ENCODE results near the gene NR4A1. TPM values are rescaled to one million over a fixed set of nuclear protein-coding genes. Genes with fewer than 3 reads are reported as not detected.

Gene NR4A1
- total and polyA plus RNA-seq, 2 of the 13 experiments (the other 11 are each of a cell fraction or from before 2014, with no cell fraction given), result 5.7 to 15.2 TPM

GRCh38 chr12:52029685-52030084 is 21.6 kb upstream of the NR4A1 start:
- H3K27me3 ChIP-seq (ENCODE audit: control insufficient read depth in 1 of 2, insufficient read depth in 2 of 2, low read length in 2 of 2), result peaks cover 0 to 18% of the 10 kb centered on the region in 2 experiments; a peak in 4 of 5 replicates
- in situ Hi-C loops (cut with HindIII; ENCODE audit: extremely low pct_ligation_motif_present, low pct_unique_long_range_greater_than_20kb), result loop anchor here (5.0 kb wide), 2 partner anchors 53 to 93 kb away; no protein-coding TSS in a partner anchor
- ChIA-PET CTCF (ENCODE audit: low intra/inter-chr PET ratio, low total read pairs) (interaction anchor here (1.1 kb wide), 1 partner anchor 13 kb away, joined by 3 read pairs; no protein-coding TSS in a partner anchor), POLR2A (interaction anchor here (1.5 kb wide), 1 partner anchor 21 kb away, joined by 5 read pairs; the partner anchor contains the start of gene NR4A1)
- ATAC-seq (no peak), FAIRE-seq (no peak), DNase-seq (ENCODE audit: low spot score) (no peak)
- no peaks in the 10 kb centered on the region for H3K36me3 ChIP-seq (replicated peaks in 1 of 2; ENCODE audit: control insufficient read depth in 1 of 2, insufficient read depth in 2 of 2, low read length in 2 of 2)
- no peak overlapping the region for H3K27ac ChIP-seq (ENCODE audit: extremely low read length, insufficient read depth, low read length)
- intact Hi-C loops (cut with micrococcal nuclease; ENCODE audit: unreplicated experiment), result no loop called here
- H3K79me2 ChIP-seq (ENCODE audit: insufficient read depth, low read length), result no peaks in the 10 kb centered on the region
- no peak overlapping the region for H3K9ac ChIP-seq (ENCODE audit: insufficient read depth, low read depth, low read length)
- peaks cover 37% of the 10 kb centered on the region for H3K4me1 ChIP-seq (ENCODE audit: insufficient read depth, low read length)
- no peak overlapping the region for H3K4me2 ChIP-seq (ENCODE audit: low read depth, low read length)
- no peaks in the 10 kb centered on the region for H4K20me1 ChIP-seq (ENCODE audit: insufficient read depth, low read length)
- TF ChIP-seq RFX1 (IDR thresholded peaks at IDR 0.05) (peak; percentile 32; the same call in 1 of the 2 replicates), TRIM24 (CRISPR knock-in tag; IDR thresholded peaks at IDR 0.05) (no peak)
- H2AFZ ChIP-seq (ENCODE audit: low read length), result no peak overlapping the region
- H3K9me3 ChIP-seq (ENCODE audit: low read length), result no peaks in the 10 kb centered on the region
- no TSS peak for BruUV-seq (replicated peaks)
- WGBS (ENCODE audit: low lambda C conversion rate), result 71% methylated on average over 1 of the region's 4 CpGs
- no peak overlapping the region for H3K4me3 ChIP-seq (replicated peaks in 1 of 3; ENCODE audit: insufficient read depth in 1 of 3, low read depth in 2 of 3, low read length in 3 of 3)

- no peak for DNase-seq (ENCODE audit: low spot score)
- FAIRE-seq, result no peak
- ChIA-PET POLR2A (interaction anchor here (0.5 to 2.4 kb wide), 15 partner anchors 10 to 1236 kb away, joined by 3 to 34 read pairs (median 5); partner anchors contain the start of genes ATG101, KRT18 and NR4A1), CTCF (ENCODE audit: low intra/inter-chr PET ratio, low total read pairs) (no interaction called here)
- H3K9ac ChIP-seq (ENCODE audit: insufficient read depth, low read depth, low read length), result peak overlapping the region; percentile 39; the same call in 1 of the 2 replicates
- ATAC-seq, result peak; percentile 24; the same call in 1 of the 3 replicates
- no peaks in the 10 kb centered on the region for H3K9me3 ChIP-seq (ENCODE audit: low read length)
- intact Hi-C loops (cut with micrococcal nuclease; ENCODE audit: unreplicated experiment), result no loop called here
- H3K4me1 ChIP-seq (ENCODE audit: insufficient read depth, low read length), result peaks cover 30% of the 10 kb centered on the region
- peak overlapping the region; percentile 85 for H3K4me2 ChIP-seq (ENCODE audit: low read depth, low read length)
- H2AFZ ChIP-seq (ENCODE audit: low read length), result peak overlapping the region; percentile 20
- peaks cover 1 to 37% of the 10 kb centered on the region in 2 experiments; a peak in 4 of 5 replicates for H3K27me3 ChIP-seq (ENCODE audit: control insufficient read depth in 1 of 2, insufficient read depth in 2 of 2, low read length in 2 of 2)
- BruUV-seq (replicated peaks), result TSS peak; percentile 75
- H3K36me3 ChIP-seq (replicated peaks in 1 of 2; ENCODE audit: control insufficient read depth in 1 of 2, insufficient read depth in 2 of 2, low read length in 2 of 2), result no peaks in the 10 kb centered on the region
- H3K79me2 ChIP-seq (ENCODE audit: insufficient read depth, low read length), result no peaks in the 10 kb centered on the region
- no peak overlapping the region for H3K27ac ChIP-seq (ENCODE audit: extremely low read length, insufficient read depth, low read length)
- H4K20me1 ChIP-seq (ENCODE audit: insufficient read depth, low read length), result no peaks in the 10 kb centered on the region
- 2% methylated on average over 5 of the region's 5 CpGs for WGBS (ENCODE audit: low lambda C conversion rate)
- in situ Hi-C loops (cut with HindIII; ENCODE audit: extremely low pct_ligation_motif_present, low pct_unique_long_range_greater_than_20kb), result no loop called here
- H3K4me3 ChIP-seq (replicated peaks in 1 of 3; ENCODE audit: insufficient read depth in 1 of 3, low read depth in 2 of 3, low read length in 3 of 3), result peak overlapping the region; percentile 30 to 34 (median 31); a peak in 5 of 6 replicates
- no peak for TF ChIP-seq TSC22D2 (CRISPR knock-in tag; IDR thresholded peaks at IDR 0.05; ENCODE audit: borderline replicate concordance)
- no peak for TF ChIP-seq HOXA9 (CRISPR knock-in tag; IDR thresholded peaks at IDR 0.05; ENCODE audit: borderline replicate concordance)
- TF ChIP-seq ZNF713 (CRISPR knock-in tag; IDR thresholded peaks at IDR 0.05), result no peak
- TF ChIP-seq E2F2 (CRISPR knock-in tag; IDR thresholded peaks at IDR 0.05; ENCODE audit: borderline replicate concordance), result no peak
- no peak for TF ChIP-seq CENPX (CRISPR knock-in tag; IDR thresholded peaks at IDR 0.05)
- TF ChIP-seq ZNF460 (CRISPR knock-in tag; IDR thresholded peaks at IDR 0.05; ENCODE audit: borderline replicate concordance), result no peak
- TF ChIP-seq PBX3 (CRISPR knock-in tag; IDR thresholded peaks at IDR 0.05; ENCODE audit: borderline replicate concordance), result no peak
- no peak for TF ChIP-seq ZNF513 (CRISPR knock-in tag; conservative IDR thresholded peaks at IDR 0.05)
- TF ChIP-seq SP1 (IDR thresholded peaks at IDR 0.05), result no peak
- no peak for TF ChIP-seq SP1 (CRISPR knock-in tag; IDR thresholded peaks at IDR 0.05)
- TF ChIP-seq ZBTB1 (CRISPR knock-in tag; IDR thresholded peaks at IDR 0.05; ENCODE audit: borderline replicate concordance), result no peak
These were observed 18.8 kb upstream of the NR4A1 start for GRCh38 chr12:52032446-52032803.

Measured in HepG2 (cell line).